ENCODE measurements around the gene OR1F1. TPM values are rescaled to one million over a fixed set of nuclear protein-coding genes. Genes with fewer than 3 reads are reported as not detected.
A peak's percentile ranks its signal among the peaks of the same experiment; 100 is the strongest.

The OR1F1 gene
- total RNA-seq, 2 experiments from 2014 or later: not detected

DNA sequence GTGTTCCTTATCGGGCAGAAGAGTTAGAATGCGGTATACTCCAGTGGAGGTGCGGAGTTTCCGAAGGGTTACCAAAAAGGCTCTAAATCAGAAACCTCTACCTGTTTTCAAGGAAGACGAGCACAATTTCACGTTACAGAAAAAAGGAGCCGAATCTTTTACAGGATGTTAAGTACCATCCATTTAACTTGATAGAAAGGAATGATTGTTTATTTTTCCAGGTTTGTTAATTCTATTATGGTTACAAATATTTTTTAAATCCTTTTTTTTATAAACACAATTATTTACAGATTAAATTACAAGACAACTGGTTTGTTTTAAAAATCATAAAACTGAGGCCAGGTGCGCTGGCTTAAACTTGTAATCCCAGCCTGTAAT is 35.0 kb upstream of the OR1F1 start:
- peak overlapping the region; percentile 68 for H3K4me3 Mint-ChIP-seq
- POLR2A ChIA-PET: interaction anchor here (1.2 kb wide), 1 partner anchor 35 kb away, joined by 3 read pairs; the partner anchor contains the start of gene OR1F1
- peaks cover 32% of the 10 kb centered on the region for H3K27me3 Mint-ChIP-seq
- no peaks in the 10 kb centered on the region for H3K9me3 Mint-ChIP-seq
- peak overlapping the region; percentile 71 for H3K27ac Mint-ChIP-seq
- peaks cover 48% of the 10 kb centered on the region for H3K4me1 Mint-ChIP-seq
- no peak for DNase-seq
- H3K36me3 Mint-ChIP-seq (ENCODE audit: low read depth): peaks cover 13% of the 10 kb centered on the region
- CTCF ChIA-PET: no interaction called here

DNA sequence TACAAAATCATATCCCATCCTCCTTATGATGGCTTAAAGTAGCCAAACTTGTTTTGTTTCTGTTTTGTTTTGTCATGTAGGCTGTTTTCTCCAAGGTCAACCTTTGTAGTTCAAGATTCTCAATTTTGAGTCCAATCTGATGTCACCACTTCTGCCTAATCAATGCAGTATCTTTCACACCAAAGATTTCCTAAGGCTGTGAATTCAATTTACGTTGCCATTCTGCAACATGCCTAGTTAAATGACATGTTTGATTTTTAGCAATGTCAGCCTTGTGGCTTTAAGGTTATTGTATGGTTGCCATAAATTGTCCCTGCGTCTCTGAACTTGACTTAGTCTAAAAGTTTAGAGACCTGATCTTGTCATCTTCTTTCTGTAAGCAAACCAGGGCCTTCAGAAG is 32.8 kb upstream of the OR1F1 start:
- Mint-ChIP-seq H3K27me3 (peaks cover 35% of the 10 kb centered on the region), H3K4me1 (peaks cover 49% of the 10 kb centered on the region), H3K9me3 (no peaks in the 10 kb centered on the region), H3K36me3 (ENCODE audit: low read depth) (peaks cover 18% of the 10 kb centered on the region), H3K4me3 (no peak overlapping the region), H3K27ac (no peak overlapping the region)
- no peak for DNase-seq
- ChIA-PET POLR2A (interaction anchor here (0.8 kb wide), 1 partner anchor 21 kb away, joined by 3 read pairs; no protein-coding TSS in a partner anchor), CTCF (interaction anchor here (1.2 to 1.3 kb wide), 2 partner anchors 20 to 26 kb away, joined by 3 to 5 read pairs; partner anchors contain the start of gene ZNF213)

GRCh38 chr16:3155972-3156371 is 32.0 kb upstream of the OR1F1 start:
- no peak for DNase-seq
- H3K9me3 Mint-ChIP-seq: no peaks in the 10 kb centered on the region
- H3K27me3 Mint-ChIP-seq: peaks cover 35% of the 10 kb centered on the region
- peaks cover 15% of the 10 kb centered on the region for H3K36me3 Mint-ChIP-seq (ENCODE audit: low read depth)
- H3K27ac Mint-ChIP-seq: no peak overlapping the region
- ChIA-PET POLR2A (interaction anchor here (0.8 kb wide), 1 partner anchor 22 kb away, joined by 3 read pairs; no protein-coding TSS in a partner anchor), CTCF (interaction anchor here (1.3 kb wide), 1 partner anchor 27 kb away, joined by 5 read pairs; no protein-coding TSS in a partner anchor)
- no peak overlapping the region for H3K4me3 Mint-ChIP-seq
- H3K4me1 Mint-ChIP-seq: peaks cover 46% of the 10 kb centered on the region

DNA sequence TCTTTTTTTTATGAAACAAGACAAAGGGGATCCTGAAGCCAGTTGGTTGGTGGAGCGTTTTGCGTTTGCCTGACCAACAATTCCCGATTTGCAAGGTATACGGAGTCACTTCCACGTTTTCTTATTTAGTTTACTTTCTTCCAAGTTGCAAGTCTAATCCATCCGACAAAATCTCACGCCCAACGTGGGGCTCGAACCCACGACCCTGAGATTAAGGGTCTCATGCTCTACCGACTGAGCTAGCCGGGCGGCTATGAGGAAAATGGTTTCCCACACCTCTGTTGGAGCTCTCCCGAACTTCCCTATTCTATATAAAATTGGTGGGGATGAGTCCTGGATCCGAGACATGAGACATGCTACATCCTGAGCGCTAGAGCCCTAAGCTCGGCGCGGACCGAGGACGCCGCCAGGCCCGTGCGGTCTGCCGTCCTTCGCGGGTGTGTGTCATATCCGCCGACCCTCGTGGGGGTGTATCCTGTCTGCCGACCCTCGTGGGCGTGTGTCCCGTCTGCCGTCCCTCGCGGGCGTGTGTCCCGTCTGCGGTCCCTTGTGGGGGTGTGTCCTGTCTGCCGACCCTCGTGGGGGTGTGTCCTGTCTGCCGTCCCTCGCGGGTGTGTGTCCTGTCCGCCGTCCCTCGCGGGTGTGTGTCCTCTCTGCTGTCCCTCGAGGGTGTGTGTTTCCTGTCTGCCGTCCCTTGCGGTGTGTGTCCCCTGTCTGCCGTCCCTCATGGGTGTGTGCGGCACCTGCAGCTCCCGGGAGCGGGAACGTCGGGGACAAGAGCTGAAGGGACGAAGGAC is 30.6 kb upstream of the OR1F1 start:
- no peaks in the 10 kb centered on the region for H3K9me3 Mint-ChIP-seq
- peaks cover 28% of the 10 kb centered on the region for H3K27me3 Mint-ChIP-seq
- CTCF ChIA-PET: interaction anchor here (0.6 to 4.8 kb wide), 9 partner anchors 7 to 465 kb away, joined by 3 to 33 read pairs (median 4); partner anchors contain the start of gene ZNF213
- peak overlapping the region; percentile 91 for H3K4me3 Mint-ChIP-seq
- H3K4me1 Mint-ChIP-seq: peaks cover 42% of the 10 kb centered on the region
- peaks cover 13% of the 10 kb centered on the region for H3K36me3 Mint-ChIP-seq (ENCODE audit: low read depth)
- peak overlapping the region; percentile 59 for H3K27ac Mint-ChIP-seq
- DNase-seq: peak; percentile 58
- POLR2A ChIA-PET: interaction anchor here (0.6 to 3.3 kb wide), 17 partner anchors 8 to 300 kb away, joined by 3 to 38 read pairs (median 5); partner anchors contain the start of genes TIGD7, ZNF213, ZNF263 and ZNF75A

DNA sequence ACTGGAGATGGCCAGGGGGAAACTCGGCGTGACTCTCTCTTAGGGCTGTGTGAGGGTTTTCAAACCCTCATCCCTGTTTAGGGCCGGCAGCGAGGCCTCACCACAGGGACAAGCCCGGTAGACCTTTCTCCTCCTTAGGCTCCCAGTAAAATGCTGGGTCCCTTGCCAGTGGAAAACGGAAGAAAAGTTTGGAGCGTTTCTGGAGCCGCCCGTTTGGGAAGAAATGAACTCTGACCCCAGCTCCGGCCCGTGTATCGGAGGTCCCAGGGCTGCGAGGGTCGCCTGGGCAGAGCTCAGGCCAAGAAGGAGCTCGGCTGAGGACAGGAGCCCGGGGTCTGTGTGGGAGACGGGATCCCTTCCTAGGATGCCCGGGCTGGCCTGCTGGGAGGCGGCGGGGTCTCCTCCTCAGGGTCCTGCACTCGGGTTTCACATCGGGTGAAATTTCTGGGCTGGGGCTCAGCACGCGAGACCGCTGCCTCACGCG is 29.9 kb upstream of the OR1F1 start:
- H3K9me3 Mint-ChIP-seq: no peaks in the 10 kb centered on the region
- peaks cover 23% of the 10 kb centered on the region for H3K27me3 Mint-ChIP-seq
- peaks cover 10% of the 10 kb centered on the region for H3K36me3 Mint-ChIP-seq (ENCODE audit: low read depth)
- H3K4me1 Mint-ChIP-seq: peaks cover 42% of the 10 kb centered on the region
- peak overlapping the region; percentile 91 for H3K4me3 Mint-ChIP-seq
- peak overlapping the region; percentile 59 for H3K27ac Mint-ChIP-seq
- ChIA-PET CTCF (interaction anchor here (0.5 to 4.8 kb wide), 15 partner anchors 8 to 464 kb away, joined by 3 to 33 read pairs (median 3); partner anchors contain the start of gene ZNF213), POLR2A (interaction anchor here (0.6 to 3.3 kb wide), 24 partner anchors 9 to 299 kb away, joined by 3 to 38 read pairs (median 4); partner anchors contain the start of genes IL32, PKMYT1, TIGD7 and ZNF213)
- DNase-seq: no peak

- H3K9me3 Mint-ChIP-seq: no peaks in the 10 kb centered on the region
These were observed 29.3 kb upstream of the OR1F1 start for GRCh38 chr16:3158510-3159314.

DNA sequence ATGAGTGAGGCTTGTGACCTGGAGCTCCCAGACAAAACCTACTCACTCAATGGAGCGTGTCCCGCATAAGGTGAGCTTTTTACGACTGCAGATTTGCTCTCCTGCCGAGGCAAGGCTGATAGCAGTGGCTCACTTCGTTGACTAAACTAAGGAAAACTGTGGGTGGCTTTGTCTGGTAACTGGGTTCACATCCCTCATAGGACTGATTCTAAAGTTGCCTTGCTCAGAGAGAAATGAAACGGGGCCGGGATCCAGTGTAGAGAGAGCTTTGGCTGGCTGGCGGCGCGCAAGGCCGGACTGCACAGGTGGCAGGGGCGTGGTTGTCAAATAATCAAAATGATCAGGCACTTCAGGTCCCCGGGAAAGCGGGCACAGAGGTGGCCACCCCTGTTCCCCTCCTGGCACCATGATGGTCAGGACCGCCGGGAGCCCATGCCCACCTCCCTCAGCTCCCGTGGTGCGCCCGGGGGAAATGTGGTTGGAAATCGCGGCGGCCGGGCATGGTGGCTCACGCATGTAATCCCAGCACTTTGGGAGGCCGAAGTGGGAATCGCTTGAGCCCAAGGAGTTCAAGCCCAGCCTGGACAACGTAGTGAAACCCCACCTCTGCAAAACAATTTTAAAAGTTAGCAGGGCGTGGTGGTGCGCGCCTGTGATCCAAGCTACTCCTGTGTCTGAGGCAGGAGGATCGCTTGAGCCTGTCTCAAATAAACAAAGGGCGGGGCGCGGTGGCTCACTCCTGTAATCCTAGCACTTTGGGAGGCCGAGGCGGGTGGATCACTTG is 26.6 kb upstream of the OR1F1 start:
- peak overlapping the region; percentile 53 for H3K4me3 Mint-ChIP-seq

More at GRCh38 chr16:3158510-3159314, 29.3 kb upstream of the OR1F1 start:
- H3K27me3 Mint-ChIP-seq: peaks cover 23% of the 10 kb centered on the region
- POLR2A ChIA-PET: interaction anchor here (0.6 to 3.3 kb wide), 27 partner anchors 10 to 298 kb away, joined by 3 to 38 read pairs (median 4); partner anchors contain the start of genes IL32, PKMYT1, TIGD7 and ZNF200
- CTCF ChIA-PET: interaction anchor here (0.5 to 4.8 kb wide), 17 partner anchors 9 to 343 kb away, joined by 3 to 33 read pairs (median 3); partner anchors contain the start of gene ZNF213
- H3K27ac Mint-ChIP-seq: peak overlapping the region; percentile 95
- H3K4me1 Mint-ChIP-seq: peaks cover 44% of the 10 kb centered on the region
- DNase-seq: peak; percentile 96
- peaks cover 10% of the 10 kb centered on the region for H3K36me3 Mint-ChIP-seq (ENCODE audit: low read depth)
- H3K4me3 Mint-ChIP-seq: peak overlapping the region; percentile 91

GRCh38 chr16:3164121-3164991 is 23.6 kb upstream of the OR1F1 start:
- Mint-ChIP-seq H3K36me3 (ENCODE audit: low read depth) (no peaks in the 10 kb centered on the region), H3K4me3 (no peak overlapping the region), H3K4me1 (peaks cover 35% of the 10 kb centered on the region), H3K9me3 (no peaks in the 10 kb centered on the region), H3K27me3 (peaks cover 17% of the 10 kb centered on the region), H3K27ac (no peak overlapping the region)
- ChIA-PET CTCF (interaction anchor here (0.6 to 2.3 kb wide), 5 partner anchors 14 to 296 kb away, joined by 3 to 10 read pairs (median 3); partner anchors contain the start of gene ZNF213), POLR2A (interaction anchor here (1.4 kb wide), 1 partner anchor 101 kb away, joined by 3 read pairs; no protein-coding TSS in a partner anchor)
- DNase-seq: no peak

More for the DNA sequence above, 26.6 kb upstream of the OR1F1 start:
- H3K36me3 Mint-ChIP-seq (ENCODE audit: low read depth): peaks cover 10% of the 10 kb centered on the region
- ChIA-PET POLR2A (interaction anchor here (0.6 to 1.2 kb wide), 2 partner anchors 11 to 184 kb away, joined by 3 to 4 read pairs; no protein-coding TSS in a partner anchor), CTCF (interaction anchor here (1.4 to 4.8 kb wide), 3 partner anchors 10 to 33 kb away, joined by 4 to 33 read pairs (median 5); no protein-coding TSS in a partner anchor)
- peaks cover 51% of the 10 kb centered on the region for H3K4me1 Mint-ChIP-seq
- no peak overlapping the region for H3K27ac Mint-ChIP-seq
- no peak for DNase-seq
- peaks cover 13% of the 10 kb centered on the region for H3K27me3 Mint-ChIP-seq
- no peaks in the 10 kb centered on the region for H3K9me3 Mint-ChIP-seq

DNA sequence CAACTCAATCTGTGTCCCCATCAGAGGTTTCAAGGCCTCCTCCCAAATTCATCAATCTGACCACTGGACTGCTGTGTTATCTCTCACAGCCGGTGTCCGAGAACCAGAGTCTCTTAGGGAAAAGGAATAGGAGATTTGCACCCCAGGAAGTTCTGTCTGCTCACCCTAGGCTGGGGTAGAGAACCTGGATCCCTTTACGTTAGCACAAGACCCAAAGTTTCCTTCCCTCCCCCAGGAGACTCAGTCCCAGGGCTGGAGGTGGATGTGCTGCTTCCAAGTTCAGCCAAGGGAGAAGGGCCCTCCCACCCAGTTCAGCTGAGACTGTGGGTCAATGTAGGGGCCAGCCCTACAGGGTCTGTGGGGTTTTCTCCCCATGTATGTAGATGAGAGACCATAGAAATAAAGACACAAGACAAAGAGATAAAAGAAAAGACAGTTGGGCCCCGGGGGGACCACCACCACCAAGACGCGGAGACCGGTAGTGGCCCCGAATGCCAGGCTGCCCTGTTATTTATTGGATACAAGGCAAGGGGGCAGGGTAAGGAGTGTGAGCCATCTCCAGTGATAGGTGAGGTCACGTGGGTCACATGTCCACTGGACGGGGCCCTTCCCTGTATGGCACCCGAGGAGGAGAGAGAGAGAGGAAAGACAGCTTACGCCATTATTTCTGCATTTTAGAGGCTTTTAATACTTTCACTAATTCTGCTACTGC is 22.7 kb upstream of the OR1F1 start:
- POLR2A ChIA-PET: interaction anchor here (1.0 to 1.4 kb wide), 2 partner anchors 31 to 102 kb away, joined by 3 read pairs; partner anchors contain the start of gene ZNF213
- Mint-ChIP-seq H3K27me3 (peaks cover 25% of the 10 kb centered on the region), H3K4me1 (peaks cover 27% of the 10 kb centered on the region), H3K36me3 (ENCODE audit: low read depth) (no peaks in the 10 kb centered on the region), H3K9me3 (no peaks in the 10 kb centered on the region), H3K27ac (peak overlapping the region; percentile 50), H3K4me3 (no peak overlapping the region)
- DNase-seq: no peak
- CTCF ChIA-PET: interaction anchor here (0.9 to 2.3 kb wide), 8 partner anchors 15 to 134 kb away, joined by 3 to 10 read pairs (median 4); partner anchors contain the start of gene ZNF213

DNA sequence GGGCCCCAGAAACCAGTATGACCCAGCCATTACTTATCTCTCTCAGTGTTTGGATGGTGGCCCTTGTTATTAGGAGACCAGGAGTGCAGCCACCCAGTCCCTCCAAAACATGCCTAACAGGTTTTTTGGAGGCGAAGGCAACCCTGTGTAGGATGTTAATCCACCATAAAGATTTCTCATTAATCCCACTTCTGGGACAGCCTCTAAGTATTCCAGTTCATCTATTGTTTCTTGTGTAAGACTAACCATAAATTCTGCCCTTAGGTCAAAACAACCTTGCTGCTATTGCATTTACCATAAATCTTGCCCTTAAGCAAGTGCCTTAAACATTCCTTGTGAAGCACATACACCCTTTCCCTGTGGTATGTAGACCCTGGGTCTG is 21.5 kb upstream of the OR1F1 start:
- Mint-ChIP-seq H3K4me1 (peaks cover 33% of the 10 kb centered on the region), H3K27ac (no peak overlapping the region)

More for the DNA sequence above, 21.5 kb upstream of the OR1F1 start:
- peaks cover 37% of the 10 kb centered on the region for H3K27me3 Mint-ChIP-seq
- no peaks in the 10 kb centered on the region for H3K9me3 Mint-ChIP-seq
- H3K36me3 Mint-ChIP-seq (ENCODE audit: low read depth): no peaks in the 10 kb centered on the region
- ChIA-PET CTCF (interaction anchor here (0.8 to 2.3 kb wide), 9 partner anchors 16 to 135 kb away, joined by 3 to 10 read pairs (median 3); partner anchors contain the start of gene ZNF213), POLR2A (interaction anchor here (0.8 to 1.0 kb wide), 2 partner anchors 32 to 37 kb away, joined by 3 to 4 read pairs; partner anchors contain the start of gene ZNF213)
- no peak overlapping the region for H3K4me3 Mint-ChIP-seq
- DNase-seq: no peak

Data from activated CD4-positive, alpha-beta memory T cell treated with anti-CD3 and anti-CD28 coated beads, Interleukin-2, amount 10 ng/mL, durations not matched to agents 7 days and 5 days (primary cell).